LoVo (cell line): ENCODE data around the gene ZNF518B.

Experiments used
- DNase-seq: peaks from one replicate; pipeline ENCODE4 v3.0.0-alpha.2; 2016; ENCODE audit warnings: low spot score

Gene ZNF518B, protein sequence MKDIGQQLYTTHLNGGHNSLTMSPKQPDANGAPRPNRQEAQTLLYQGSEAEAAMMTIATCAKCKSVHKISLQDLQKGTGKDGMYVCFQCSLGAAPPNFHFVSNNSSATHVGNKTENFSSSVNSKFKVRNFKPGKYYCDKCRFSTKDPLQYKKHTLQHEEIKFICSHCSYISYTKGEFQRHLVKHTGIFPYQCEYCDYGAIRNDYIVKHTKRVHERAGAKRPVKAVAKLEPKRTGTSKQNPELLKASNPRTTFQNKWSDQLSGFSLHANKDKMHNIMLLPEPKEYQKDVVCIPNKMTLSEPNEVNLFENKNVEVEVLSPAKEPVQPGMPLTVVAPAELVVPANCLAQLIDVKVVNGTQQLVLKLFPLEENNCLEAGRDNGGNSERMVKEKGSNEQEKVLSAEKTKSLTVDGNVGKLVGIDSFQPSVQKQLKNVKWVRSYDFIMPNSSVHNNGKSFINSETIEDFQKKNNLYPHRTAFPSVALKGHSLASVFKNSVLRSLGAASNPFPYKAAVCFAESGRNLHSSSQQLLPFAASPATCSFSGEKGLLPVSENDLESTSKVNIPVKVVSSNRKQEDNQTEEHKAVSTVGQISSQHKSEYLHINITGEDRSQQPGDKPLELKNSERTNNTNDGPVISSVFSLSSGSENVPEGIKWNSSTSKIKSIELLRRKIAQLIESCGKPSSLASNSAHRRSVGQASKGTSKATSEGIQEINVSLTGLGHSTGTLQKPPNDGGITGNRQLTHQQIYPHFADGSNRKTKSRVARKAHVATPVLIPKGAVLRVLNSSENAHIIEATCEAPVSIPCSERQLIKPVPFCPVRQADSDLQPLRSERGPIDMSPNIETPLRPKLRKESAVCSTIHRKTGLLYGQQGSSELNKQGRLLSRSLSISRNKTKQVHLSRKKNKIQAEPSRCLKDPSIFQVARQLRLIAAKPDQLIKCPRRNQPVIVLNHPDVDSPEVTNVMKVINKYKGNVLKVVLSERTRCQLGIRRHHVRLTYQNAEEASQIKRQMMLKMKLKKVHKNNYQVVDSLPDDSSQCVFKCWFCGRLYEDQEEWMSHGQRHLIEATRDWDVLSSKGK

DNA sequence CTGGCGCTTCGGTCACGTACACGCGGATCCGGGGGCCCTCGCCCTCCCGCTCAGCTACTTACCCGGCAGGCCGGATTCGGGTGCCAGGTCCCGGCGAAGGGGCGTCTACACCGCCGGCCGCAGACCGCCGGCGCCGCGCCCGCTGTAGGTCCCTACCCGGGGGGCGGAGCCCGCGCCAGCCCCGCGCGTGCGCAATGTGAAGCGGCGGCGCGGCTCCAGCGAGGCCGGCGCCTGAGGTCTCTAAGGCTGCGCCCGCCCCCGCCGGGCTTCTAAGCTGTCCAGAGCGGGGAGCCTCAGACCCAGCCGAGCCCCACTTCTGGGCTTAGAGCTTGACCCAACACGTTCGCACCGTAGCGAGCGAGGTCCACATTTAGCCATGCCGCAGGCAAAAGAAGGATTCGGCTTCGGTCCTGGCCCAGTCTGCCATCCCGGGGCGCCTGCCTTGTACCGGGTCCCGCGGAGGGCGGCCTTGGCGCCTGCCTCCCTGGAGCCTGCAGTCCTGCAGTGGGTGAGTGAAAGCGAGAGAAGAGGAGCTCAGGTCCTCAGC, at the start of gene ZNF518B:
Gene ZNF518B, minus strand, starts transcription at position 172 of the 547 bp plus-strand sequence. CDS start 11,098 bp downstream, outside the sequence.
- DNase-seq, result no peak

DNA sequence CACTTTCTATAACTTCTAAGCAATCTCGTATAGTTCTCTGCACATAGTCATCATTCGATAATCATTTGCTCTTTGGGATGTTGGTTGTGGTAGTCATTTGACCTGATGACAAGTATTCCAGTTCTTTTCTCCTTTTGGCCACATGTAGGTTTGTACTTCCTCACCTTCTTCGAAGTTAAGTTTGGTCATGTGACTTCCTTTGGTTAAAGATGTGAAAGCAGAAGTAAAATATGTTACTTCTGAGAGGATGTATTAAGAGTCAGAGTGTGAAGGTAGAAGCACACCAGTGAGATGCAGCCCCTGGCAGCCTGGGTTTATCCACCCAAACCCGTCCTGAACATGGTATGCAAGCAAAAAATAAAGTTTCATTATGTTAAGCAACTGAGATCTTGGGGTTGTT, 48.9 kb upstream of the ZNF518B start:
- DNase-seq, result no peak

DNA sequence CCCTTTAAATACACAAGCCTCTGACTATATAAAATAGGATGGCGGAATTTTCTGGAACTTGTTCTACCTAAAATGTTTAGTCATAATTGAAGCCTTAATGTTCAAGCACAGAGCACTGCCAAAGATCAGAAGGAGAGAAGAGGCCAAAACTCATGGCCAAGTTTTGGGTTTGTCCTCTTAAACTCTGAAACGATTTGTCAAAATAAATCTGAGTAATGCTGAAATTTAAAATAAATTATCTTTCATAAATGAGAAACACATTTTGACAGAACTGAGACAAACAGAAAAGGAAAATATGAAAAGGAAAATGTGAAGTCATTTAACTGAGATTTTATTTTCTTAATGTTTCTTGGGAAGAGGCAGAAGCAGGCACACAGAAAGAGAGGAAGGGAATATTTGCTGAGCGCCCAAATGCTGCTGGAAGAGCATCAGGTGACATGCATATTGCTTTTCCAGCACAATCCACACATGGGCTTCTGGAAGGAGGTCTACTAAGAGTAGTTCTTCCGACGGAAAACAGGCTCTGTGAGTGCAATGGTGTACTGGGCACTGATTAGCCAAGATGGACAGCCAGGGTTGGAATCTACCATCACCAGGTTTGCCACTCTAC, 47.4 kb upstream of the ZNF518B start:
- no peak for DNase-seq

DNA sequence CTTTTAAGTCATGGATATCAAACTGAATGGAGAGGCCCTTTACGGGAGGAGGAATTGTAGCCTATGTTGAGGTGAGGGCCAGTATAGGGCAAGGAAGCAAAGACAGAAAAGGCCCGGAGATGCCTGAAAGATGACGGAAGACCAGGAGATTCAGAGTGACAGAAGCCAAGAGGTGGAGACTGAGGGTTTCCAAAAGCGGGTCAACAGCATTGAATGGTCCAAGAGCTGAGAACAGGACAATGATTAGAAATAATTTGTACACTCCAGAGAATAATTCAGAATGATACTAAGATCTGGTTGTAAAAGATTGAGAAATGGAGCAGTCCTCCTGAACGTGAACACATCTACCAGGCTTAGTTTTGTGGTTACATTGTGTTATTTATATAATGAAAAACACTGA, 45.5 kb upstream of the ZNF518B start:
- no peak for DNase-seq

DNA sequence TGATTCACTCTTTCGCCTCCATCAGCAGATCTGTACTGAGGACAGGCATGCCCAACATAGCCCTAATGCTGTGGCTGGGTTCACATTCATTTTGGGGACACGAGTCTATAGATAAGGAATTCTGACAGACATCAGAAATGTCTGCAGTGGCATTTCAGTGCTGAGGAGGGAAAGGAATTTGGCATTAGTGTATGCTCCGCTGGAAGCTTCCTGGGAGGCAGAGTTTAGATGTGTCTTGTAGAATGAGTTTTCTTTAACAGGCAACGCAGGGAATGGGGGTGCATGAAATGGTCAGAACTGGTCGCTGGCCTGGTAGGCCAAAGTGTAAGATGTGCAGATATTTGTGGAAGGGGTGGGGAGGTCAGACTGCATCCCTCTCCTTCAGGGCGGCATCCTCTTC, 43.5 kb upstream of the ZNF518B start:
- DNase-seq, result no peak

DNA sequence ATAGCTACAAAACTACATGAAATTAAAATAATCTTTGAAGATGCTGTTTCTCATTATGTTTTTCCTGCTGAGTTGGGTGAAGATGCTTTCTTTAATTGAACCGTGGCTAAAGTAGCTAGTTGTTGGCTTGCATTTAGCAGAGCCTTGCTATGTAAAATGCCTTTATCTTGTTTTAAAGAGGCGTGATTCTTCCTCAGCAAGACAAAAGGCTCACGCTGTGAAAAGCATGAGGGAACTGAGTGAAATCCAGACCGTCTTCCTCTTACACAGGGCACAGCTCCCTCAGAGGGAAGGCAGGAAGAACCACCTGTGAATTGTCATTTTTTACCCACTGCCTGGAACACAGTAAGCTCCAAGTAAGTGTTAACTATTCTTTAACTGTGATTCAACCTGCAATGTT, 39.0 kb upstream of the ZNF518B start:
- DNase-seq, result no peak

DNA sequence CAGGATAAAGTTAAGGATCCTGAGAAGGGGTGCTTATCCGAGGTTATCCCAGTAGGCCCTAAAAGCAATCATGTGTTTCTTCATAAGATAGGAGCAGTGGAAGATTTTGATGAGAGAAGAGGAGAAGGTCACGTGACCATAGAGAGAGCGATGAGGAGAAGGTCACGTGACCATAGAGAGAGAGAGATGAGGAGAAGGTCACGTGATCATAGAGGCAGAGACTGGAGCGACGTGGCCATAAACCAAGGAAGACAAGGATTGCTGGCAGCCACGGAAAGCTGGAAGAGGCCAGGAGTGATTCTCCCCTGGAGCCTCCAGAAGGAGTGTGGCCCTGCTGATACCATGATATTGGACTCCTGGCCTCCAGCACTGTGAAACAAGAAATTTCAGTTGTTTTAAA, 38.4 kb upstream of the ZNF518B start:
- DNase-seq, result no peak

DNA sequence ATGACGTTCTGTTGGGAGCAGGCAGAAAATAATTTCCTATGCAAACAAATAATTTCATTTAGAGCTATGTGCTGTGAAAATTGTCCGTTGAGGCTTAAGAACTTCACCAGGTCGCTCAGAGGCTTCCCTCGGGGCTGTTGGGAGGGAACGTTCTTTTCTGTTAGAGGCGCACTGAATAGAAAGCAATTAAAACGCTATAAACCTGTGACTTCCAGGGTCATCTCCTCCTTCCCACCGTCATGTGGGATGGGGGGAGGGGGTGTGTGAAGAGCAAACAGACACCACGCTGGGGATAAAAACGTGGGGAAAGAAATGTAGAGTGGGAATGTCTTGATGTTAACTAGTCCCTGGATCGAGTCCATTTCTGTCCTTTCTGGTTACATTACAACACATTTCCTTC, 35.2 kb upstream of the ZNF518B start:
- DNase-seq, result no peak

DNA sequence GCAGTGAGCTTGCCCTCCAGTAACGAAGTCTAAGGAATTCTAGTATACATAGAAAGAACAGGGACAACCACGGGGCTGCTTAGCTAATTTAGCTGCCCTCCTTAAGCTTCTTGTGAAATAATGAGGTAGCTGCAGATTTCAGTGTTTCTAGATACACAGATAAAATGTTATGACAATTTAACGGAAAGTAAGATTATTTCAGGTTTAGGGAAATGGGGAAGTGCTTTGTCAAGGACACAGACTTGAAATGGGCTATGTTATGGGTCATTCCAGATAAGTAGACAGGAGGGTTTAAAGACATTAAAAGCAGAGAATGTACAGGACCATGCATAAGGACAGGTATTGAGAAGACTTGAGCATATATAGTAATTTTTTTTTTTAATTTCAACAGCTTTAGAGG, 34.2 kb upstream of the ZNF518B start:
- no peak for DNase-seq

DNA sequence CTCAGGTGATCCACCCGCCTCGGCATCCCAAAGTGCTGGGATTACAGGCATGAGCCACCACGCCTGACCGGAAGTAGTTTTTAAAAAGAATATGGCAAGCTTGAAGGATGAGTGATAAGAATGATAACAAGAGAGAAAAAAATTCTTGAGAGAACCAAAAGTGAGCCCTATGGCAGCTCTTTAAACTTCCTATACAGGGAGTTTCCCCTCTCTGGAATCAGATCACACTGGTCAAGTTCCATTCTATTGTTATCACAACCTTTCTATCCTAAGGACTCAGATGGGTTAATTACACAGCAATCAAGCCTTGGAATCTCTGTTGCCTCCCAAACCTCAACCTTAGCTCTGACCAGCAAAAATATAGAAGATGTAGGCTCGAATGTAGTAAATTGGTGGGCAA, 33.8 kb upstream of the ZNF518B start:
- DNase-seq, result no peak

DNA sequence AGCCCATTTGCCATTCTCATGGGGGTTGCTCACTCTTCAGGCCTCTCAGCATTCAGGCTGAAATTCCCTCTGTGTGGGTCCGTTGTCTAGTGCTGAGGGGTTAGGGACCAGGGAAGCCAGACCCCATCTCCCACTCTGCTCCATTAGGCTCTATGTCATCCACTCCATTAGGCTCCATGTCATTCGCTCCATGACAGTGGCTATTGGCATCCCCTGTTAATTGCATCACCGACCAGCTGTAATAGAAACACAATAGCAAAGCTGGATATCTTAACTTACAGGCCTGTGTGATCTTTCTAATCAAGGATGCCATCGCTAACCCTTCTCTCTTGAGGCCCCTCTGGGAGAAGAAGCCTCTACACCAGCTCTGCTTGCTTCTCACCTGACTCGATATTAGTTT, 25.7 kb upstream of the ZNF518B start:
- no peak for DNase-seq

DNA sequence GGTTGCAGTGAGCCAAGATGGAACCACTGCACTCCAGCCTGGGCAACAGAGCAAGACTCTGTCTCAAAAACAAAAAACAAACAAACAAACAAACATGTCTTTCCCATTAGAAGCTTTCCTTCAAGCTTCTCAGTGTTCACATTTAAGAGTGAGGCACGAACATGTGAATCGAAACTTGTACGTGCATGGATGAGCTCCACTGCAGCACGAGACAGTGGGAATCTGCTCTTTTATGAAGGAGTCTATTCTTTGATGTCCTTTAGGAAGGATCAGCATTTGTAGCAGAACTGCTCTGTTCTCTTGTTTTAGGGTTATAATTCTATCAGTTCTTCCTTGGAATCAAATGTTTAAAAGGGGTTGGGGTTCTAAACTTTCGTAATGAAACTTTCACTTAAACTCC, 23.4 kb upstream of the ZNF518B start:
- no peak for DNase-seq

DNA sequence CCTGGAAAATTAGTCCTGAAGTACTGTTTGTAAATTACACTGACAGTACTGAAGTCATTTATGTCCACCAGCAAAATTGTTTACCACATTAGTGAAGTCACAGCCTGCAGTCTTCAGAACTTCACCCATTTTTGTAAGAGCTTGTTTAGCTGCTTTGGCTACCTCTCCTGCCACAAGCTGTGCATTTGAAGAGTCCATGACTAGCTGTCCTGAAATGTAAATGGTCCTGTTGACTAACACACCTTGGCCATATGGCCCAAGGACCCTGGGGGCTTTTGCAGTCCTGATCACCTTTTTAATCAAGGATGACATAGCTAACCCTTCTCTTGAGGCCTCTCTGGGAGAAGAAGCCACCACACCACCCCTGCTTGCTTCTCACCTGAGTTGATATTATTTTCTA, 21.4 kb upstream of the ZNF518B start:
- no peak for DNase-seq

DNA sequence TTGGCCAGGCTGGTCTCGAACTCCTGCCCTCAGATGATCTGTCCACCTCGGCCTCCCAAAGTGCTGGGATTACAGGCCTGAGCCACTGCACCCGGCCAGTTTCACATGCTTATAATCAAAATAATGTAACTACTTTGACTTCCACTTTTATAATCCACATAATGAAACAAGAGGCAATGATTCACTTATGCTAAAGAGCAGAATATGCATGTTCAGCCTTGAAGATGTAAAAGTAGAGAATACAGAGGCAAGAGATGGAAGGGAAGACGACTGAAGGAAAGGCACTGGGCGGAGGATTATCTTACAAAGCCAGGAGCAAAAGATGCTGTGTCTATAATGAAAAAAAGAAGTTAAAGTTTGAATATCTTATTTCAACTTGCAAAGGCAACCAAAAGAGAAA, 13.3 kb upstream of the ZNF518B start:
- DNase-seq, result no peak

DNA sequence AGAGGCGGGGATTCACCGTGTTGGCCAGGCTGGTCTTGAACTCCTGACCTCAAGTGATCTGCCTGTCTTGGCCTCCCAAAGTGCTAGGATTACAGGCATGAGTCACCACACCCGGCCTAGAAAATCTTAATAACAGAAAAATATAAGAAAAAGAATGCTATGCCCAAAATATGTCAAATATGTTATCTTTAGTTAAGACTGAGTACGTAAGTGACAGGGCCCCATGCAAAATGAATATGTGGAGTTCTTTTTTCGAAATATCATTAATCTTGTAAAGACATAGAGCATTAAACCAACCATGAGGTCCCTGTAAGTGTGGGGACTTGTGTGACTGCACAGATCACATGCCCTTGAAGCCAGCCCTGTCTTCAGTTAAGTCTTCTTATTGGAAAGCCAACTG, 8.9 kb upstream of the ZNF518B start:
- DNase-seq, result no peak

DNA sequence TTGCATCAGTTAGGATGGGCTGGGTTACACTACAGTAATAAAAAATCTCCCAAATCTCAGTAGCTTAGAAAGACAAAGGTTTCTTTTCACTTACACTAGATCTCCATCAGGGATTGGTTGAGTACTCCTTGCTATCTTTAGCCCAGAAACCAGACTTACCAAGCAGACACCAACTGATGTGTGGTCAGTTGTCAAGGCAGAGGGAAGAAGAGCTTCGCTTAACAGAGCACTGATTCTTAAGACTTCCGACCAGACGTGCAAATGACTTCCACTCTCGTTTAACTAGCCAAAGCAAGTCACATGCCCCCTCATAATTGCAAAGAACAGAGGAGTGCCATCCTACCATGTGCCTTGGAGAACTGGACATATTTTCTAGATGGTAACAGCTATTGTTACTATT, 5.7 kb upstream of the ZNF518B start:
- no peak for DNase-seq

DNA sequence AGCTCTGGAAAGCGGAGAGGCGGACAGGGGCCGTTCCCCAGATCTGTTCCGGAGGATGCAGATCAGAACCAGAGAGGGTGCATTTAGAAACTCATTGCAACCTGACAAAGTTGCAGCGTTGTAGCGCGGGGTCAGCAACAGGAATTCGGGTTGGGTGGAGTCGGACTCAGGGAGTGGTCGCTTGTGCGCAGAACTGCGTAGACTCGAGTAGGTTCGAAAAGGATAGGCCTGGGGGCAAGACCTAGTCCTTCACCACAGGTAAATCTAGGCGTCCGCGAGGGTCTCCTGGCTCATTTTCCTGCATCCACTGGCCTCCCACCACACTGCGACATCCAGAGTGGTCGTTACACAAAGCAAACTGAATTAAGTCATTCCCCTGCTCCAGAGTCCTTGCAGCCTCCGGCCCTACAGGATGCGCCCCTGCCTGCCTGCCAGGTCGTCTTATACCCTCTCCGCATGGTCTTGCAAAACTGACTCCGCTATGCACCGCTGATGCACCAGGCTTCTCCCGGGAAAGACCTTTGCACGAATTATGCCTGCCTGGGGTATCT, 4.7 kb upstream of the ZNF518B start:
- no peak for DNase-seq

DNA sequence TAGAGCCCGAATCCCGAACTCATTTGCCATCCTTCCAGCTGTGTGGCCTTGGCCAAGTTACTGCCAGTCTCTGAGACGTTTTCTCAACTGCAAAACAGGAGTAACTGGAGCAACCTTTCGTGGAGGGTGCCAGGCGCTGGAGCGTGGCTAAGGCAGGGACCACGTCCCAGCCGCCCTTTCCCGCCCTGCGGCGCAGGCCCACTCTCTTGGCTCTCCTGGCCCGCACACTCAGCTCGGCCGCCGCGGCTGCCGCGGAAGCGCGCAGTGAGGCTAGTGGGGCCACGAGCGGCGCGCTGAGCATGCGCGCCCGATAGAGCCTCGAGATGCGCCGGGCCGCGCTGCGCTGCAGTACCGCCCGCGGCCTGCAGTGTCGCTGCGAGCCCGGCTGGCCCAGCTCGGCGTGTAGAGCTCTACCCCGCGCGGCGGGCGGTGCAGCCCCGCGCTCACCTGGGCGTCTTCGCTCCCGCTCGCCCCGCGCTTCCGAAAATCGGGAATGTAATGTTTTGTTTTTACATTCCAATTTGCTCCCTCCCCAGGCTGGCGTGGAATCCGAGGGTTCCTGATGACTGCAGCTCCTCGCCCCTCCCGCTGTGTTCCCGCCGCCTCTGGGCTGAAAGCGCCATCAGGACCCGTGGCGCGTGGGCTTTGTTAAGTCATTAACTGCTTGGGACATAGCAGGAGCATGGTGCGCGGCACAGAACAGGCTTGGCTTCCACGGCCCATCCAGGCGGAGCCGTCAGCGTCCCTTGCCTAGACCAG, 4.0 kb upstream of the ZNF518B start:
- peak; percentile 56 for DNase-seq

DNA sequence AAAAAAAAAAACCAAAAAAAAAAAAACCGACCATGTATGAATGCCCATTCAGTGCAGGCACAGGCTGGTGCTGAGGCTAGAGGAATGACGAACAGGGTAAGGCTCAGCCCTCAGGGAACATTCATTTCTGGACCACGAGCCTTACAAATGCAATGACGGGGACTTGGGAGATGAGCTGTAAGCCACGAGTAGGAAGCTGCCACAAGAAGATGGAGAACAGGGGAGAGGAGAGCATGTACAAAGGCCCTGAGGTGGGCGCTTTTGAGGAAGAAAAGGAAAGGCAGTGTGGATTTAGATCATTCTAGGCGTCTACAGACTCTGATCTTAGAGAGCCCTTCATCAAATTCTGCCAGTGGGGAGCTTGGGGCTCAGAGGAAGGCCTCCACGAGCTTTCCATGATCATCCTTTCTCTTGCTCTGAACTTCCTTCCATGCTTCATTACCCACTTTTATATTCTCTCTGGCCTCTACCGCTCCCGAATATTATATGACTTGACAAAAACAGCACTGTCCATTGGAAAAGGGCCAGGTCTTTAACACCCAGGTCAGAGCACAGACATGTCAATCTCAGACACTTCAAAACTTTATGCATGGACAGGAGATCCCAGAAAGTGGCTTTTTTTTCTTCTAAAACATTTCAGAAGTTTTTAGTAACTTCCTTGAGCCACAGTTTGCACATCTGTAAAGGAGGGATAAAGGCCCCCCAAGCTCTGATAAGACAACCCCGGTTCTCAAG, 3.3 kb upstream of the ZNF518B start:
- no peak for DNase-seq

DNA sequence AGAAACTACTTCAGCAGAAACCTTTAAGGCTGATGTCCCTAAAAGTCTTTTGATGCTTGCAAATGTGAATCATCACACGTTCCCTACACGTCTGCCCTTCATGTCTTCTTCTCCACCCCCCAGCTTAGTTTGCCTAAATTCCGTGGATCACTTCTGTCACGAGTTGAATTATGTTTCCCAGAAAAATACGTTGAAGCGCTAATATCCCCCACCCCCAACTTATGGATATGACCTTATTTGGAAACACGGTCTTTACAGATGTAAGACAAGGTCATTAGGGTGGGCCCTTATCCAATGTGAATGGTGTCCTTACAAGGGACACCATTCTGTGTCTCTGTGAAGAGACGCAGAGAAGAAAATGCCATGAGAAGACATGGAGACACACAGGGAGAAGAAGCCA, 2.1 kb upstream of the ZNF518B start:
- no peak for DNase-seq
